ENCODE data around the gene RGS6. TPM values are rescaled to one million over a fixed set of nuclear protein-coding genes. Genes with fewer than 3 reads are reported as not detected.

RGS6 gene
- total RNA-seq, 4 donors from 2014 or later, result 0.84 to 3.0 (median 1.7) TPM; not detected in 1

DNA sequence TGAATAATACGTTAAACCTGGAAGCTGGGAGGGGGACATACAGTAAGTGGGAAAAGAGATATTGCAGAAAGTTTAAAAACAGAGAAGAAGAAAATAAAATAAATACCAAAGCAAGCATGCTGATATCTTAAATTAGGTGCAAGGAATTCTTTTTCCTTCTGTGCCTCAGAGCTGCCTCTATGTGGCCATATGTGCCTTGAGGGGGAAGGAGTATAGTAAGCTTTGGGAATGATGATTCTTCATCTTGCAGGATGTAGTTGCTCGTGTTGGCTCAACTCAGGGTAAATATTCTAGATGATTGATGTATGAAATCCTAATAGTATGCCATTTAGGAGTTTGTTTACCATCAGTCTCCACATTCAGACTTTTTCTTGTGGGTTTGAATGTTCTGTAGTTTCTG, 251.4 kb downstream of the RGS6 start:
- no peak for DNase-seq (ENCODE audit: low spot score in 2 of 2)
- TF ChIP-seq POLR2A (IDR thresholded peaks at IDR 0.05), result no peak
- intact Hi-C loops (cut with DNase I; ENCODE audit: low total_unique reads), result no loop called here
- 63 to 66% methylated on average over 2 of the region's 2 CpGs for WGBS, 2 donors
- H3K4me3 ChIP-seq (ENCODE audit: low read depth, poor library complexity, severe bottlenecking), result no peak overlapping the region

DNA sequence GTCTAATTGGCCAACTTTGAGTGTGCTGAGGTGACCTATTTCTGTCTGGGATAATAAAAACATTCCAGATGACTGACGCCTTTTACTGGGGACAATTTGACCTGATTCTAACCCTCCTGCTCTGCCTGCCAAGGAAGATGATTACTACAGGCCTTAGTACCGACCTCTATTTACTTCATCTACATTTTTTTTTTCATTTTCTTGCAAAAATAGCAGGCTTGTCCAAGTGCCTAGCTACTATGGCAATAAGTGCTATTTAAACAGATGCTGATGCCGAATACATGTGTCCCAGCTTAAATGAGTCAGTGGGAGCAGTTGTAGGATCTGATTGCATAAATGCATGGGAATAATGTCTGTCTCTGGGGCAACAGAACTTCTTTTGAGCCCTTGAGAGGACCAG, 254.3 kb downstream of the RGS6 start:
- 34 to 44% methylated on average over 3 of the region's 3 CpGs for WGBS, 2 donors
- DNase-seq (ENCODE audit: low spot score in 2 of 2), result no peak
- TF ChIP-seq, protein P1, sequence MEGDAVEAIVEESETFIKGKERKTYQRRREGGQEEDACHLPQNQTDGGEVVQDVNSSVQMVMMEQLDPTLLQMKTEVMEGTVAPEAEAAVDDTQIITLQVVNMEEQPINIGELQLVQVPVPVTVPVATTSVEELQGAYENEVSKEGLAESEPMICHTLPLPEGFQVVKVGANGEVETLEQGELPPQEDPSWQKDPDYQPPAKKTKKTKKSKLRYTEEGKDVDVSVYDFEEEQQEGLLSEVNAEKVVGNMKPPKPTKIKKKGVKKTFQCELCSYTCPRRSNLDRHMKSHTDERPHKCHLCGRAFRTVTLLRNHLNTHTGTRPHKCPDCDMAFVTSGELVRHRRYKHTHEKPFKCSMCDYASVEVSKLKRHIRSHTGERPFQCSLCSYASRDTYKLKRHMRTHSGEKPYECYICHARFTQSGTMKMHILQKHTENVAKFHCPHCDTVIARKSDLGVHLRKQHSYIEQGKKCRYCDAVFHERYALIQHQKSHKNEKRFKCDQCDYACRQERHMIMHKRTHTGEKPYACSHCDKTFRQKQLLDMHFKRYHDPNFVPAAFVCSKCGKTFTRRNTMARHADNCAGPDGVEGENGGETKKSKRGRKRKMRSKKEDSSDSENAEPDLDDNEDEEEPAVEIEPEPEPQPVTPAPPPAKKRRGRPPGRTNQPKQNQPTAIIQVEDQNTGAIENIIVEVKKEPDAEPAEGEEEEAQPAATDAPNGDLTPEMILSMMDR (IDR thresholded peaks at IDR 0.05), result no peak
- no peak for TF ChIP-seq POLR2A (IDR thresholded peaks at IDR 0.05)
- intact Hi-C loops (cut with DNase I; ENCODE audit: low total_unique reads), result no loop called here
- no peak overlapping the region for H3K4me3 ChIP-seq (ENCODE audit: low read depth, poor library complexity, severe bottlenecking)

DNA sequence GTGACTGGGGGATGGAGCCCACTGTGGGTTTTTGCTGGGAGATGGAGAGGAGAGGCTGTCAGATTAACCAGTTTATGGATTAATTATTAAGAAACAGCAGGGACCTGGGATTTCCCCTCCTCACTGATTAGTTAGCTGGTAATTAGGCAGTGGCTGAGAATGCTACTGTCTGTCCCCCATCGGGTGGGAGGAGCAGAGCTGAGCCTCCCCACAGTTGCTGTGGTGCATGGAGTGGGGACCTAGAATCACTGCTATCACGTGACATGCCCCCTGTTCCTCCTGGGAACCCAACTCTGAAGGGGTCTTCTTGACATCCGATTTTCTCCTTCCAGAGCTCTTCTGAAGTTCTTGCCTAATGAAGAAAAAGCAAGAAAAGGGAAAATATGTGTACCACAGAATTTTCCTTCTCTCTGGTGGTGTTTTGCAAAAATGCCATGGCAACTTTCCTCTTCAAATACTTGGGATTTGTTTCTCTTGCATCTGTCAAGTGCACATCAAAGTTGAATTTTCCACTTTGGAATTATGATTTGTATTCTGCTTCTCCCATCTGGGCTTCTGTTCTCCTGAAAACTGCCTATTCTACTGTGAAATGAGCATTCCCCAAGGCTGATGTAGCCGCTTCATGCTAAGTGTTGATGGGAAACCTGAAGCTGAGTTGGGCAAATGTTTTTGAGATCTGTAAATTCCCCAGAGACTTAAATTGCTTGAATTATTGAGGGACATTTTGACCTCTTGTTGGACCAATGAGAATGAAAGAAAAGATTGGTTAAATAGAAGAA, 264.2 kb downstream of the RGS6 start:
- intact Hi-C loops (cut with DNase I; ENCODE audit: low total_unique reads), result no loop called here
- no peak for DNase-seq (ENCODE audit: low spot score in 2 of 2)
- TF ChIP-seq, protein P1 (IDR thresholded peaks at IDR 0.05), result no peak
- no peak for TF ChIP-seq POLR2A (IDR thresholded peaks at IDR 0.05)
- no peak overlapping the region for H3K4me3 ChIP-seq (ENCODE audit: low read depth, poor library complexity, severe bottlenecking)
- WGBS, 2 donors, result 52 to 68% methylated on average over 4 of the region's 4 CpGs

DNA sequence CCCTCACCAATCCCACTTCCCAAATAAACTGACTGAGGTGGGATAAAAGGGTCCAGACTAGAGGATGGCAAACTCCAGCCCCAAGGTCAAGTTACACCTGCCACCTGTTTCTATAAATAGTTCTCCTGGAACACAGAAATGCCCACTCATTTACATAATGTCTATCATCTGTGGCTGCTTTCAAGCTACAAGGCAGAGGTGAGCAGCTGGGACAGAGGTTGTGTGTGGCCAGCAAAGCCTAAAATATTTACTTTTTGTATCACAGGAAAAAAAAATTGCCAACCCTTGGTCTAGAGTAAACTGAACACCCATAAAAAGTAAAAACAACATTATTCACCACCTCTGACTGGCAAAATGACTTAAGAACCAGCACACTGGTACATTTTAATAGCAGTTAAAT, 269.4 kb downstream of the RGS6 start:
- DNase-seq (ENCODE audit: low spot score in 2 of 2), result no peak
- TF ChIP-seq POLR2A (IDR thresholded peaks at IDR 0.05), result no peak
- TF ChIP-seq, protein P1 (IDR thresholded peaks at IDR 0.05), result no peak
- H3K4me3 ChIP-seq (ENCODE audit: low read depth, poor library complexity, severe bottlenecking), result no peak overlapping the region
- intact Hi-C loops (cut with DNase I; ENCODE audit: low total_unique reads), result no loop called here

DNA sequence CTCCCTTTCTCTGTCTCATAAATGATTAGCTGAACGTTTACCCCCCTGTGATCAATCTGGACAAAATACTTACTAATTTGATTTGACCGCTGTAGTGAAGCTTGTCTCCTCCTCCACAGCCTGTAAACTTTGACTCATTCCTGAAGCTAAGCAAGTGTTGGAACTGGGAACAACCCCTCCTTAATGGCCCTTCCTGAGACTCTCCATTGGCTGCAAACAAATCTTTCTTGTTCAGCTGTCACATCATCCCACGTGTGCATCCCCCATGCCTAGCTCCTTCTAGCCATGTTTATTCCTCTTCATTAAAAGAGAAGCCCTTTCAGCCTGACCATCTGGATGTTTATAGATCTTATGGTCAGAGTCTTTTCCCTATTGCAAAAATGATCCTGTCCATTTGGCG, 281.2 kb downstream of the RGS6 start:
- TF ChIP-seq, protein P1 (IDR thresholded peaks at IDR 0.05), result no peak
- no peak for TF ChIP-seq POLR2A (IDR thresholded peaks at IDR 0.05)
- DNase-seq (ENCODE audit: low spot score in 2 of 2), result no peak
- no peak overlapping the region for H3K4me3 ChIP-seq (ENCODE audit: low read depth, poor library complexity, severe bottlenecking)
- intact Hi-C loops (cut with DNase I; ENCODE audit: low total_unique reads), result no loop called here
- WGBS, 2 donors, result 71 to 73% methylated on average over 4 of the region's 4 CpGs

DNA sequence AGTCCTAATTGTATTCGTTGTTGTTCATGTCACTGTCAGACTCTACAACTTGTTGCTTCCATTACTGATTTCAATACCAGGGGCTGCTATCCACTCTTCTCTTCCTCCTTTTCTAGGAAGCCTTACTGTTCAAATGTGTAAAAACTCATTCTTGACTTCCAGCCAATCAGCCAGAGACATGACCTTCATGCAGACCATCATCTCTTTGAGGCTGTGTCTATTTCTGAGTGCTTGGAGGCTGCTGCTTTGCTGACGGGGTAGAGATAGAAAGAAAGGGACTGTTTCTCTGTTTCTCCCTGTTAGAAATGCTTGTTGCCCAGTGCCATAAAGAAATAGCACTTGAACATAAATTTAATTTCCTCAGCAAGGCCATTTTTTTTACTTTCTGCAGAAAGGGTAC, 282.9 kb downstream of the RGS6 start:
- intact Hi-C loops (cut with DNase I; ENCODE audit: low total_unique reads), result no loop called here
- 72 to 90% methylated on average over 2 of the region's 2 CpGs for WGBS, 2 donors
- TF ChIP-seq POLR2A (IDR thresholded peaks at IDR 0.05), result no peak
- TF ChIP-seq, protein P1 (IDR thresholded peaks at IDR 0.05), result no peak
- H3K4me3 ChIP-seq (ENCODE audit: low read depth, poor library complexity, severe bottlenecking), result no peak overlapping the region
- no peak for DNase-seq (ENCODE audit: low spot score in 2 of 2)
